Measurements from ENCODE around the gene KIAA1614. TPM values are rescaled to one million over a fixed set of nuclear protein-coding genes. Genes with fewer than 3 reads are reported as not detected.

KIAA1614 gene
- polyA plus RNA-seq, 1 of the 3 experiments (the other 2 are of a cell fraction): 1.1 TPM

DNA sequence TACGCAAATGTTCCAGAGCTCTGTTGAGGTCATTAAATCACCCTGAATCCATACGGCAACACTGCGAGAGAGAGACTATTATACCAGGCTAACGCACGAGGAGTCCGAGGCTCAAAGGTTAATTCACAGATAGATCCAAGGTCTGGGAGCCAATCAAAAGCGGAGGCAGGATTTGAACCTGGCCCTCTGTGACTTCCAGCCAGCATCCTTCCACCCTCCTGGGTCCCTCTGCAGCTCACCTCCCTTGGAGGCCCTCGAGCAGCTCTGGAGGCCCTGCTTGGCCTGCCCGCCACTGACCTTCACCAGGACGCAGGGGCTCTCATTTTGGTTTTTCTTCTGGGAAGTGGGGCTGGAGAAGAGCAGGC, 42.1 kb downstream of the KIAA1614 start:
- Histone ChIP-seq H3K36me3 (replicated peaks in 1 of 2; ENCODE audit: control insufficient read depth in 1 of 2, insufficient read depth in 2 of 2, low read length in 1 of 2) (peaks cover 4 to 39% of the 10 kb centered on the region in 2 experiments), H3K4me2 (no peak overlapping the region), H3K4me1 (ENCODE audit: control insufficient read depth in 1 of 2, insufficient read depth in 2 of 2, low read depth in 1 of 2, low read length in 1 of 2) (peaks cover 0 to 9% of the 10 kb centered on the region in 2 experiments; a peak in 1 of 4 replicates), H3K9ac (no peak overlapping the region), H3F3A (replicated peaks; ENCODE audit: insufficient read depth) (no peaks in the 10 kb centered on the region), H3K9me3 (no peaks in the 10 kb centered on the region), H4K20me1 (ENCODE audit: insufficient read depth) (no peaks in the 10 kb centered on the region), H3K9me2 (no peaks in the 10 kb centered on the region), H2AFZ (ENCODE audit: low read depth) (no peak overlapping the region), H3K4me3 (ENCODE audit: low read depth in 2 of 2, low read length in 1 of 2) (no peak overlapping the region), H3K27me3 (ENCODE audit: insufficient read depth) (no peaks in the 10 kb centered on the region), H3K79me2 (ENCODE audit: insufficient read depth) (no peaks in the 10 kb centered on the region), H3K27ac (ENCODE audit: low read depth in 2 of 2, low read length in 1 of 2) (no peak overlapping the region)
- ChIA-PET POLR2A (no interaction called here), CTCF (interaction anchor here (0.9 to 1.4 kb wide), 3 partner anchors 11 to 188 kb away, joined by 3 to 4 read pairs (median 3); no protein-coding TSS in a partner anchor)
- TF ChIP-seq MXI1 (IDR thresholded peaks at IDR 0.05; ENCODE audit: low read depth, low read length): no peak
- TF ChIP-seq CHD2 (IDR thresholded peaks at IDR 0.05; ENCODE audit: low read length, partially characterized antibody): no peak
- no peak for TF ChIP-seq FOXJ3 (CRISPR knock-in tag; IDR thresholded peaks at IDR 0.05)
- TF ChIP-seq YY1 (IDR thresholded peaks at IDR 0.05; ENCODE audit: low read depth): no peak
- TF ChIP-seq, protein P1, sequence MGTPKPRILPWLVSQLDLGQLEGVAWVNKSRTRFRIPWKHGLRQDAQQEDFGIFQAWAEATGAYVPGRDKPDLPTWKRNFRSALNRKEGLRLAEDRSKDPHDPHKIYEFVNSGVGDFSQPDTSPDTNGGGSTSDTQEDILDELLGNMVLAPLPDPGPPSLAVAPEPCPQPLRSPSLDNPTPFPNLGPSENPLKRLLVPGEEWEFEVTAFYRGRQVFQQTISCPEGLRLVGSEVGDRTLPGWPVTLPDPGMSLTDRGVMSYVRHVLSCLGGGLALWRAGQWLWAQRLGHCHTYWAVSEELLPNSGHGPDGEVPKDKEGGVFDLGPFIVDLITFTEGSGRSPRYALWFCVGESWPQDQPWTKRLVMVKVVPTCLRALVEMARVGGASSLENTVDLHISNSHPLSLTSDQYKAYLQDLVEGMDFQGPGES (IDR thresholded peaks at IDR 0.05; ENCODE audit: low read depth, low read length): no peak
- no peak for TF ChIP-seq TCF12 (IDR thresholded peaks at IDR 0.05)
- TF ChIP-seq, protein P2, sequence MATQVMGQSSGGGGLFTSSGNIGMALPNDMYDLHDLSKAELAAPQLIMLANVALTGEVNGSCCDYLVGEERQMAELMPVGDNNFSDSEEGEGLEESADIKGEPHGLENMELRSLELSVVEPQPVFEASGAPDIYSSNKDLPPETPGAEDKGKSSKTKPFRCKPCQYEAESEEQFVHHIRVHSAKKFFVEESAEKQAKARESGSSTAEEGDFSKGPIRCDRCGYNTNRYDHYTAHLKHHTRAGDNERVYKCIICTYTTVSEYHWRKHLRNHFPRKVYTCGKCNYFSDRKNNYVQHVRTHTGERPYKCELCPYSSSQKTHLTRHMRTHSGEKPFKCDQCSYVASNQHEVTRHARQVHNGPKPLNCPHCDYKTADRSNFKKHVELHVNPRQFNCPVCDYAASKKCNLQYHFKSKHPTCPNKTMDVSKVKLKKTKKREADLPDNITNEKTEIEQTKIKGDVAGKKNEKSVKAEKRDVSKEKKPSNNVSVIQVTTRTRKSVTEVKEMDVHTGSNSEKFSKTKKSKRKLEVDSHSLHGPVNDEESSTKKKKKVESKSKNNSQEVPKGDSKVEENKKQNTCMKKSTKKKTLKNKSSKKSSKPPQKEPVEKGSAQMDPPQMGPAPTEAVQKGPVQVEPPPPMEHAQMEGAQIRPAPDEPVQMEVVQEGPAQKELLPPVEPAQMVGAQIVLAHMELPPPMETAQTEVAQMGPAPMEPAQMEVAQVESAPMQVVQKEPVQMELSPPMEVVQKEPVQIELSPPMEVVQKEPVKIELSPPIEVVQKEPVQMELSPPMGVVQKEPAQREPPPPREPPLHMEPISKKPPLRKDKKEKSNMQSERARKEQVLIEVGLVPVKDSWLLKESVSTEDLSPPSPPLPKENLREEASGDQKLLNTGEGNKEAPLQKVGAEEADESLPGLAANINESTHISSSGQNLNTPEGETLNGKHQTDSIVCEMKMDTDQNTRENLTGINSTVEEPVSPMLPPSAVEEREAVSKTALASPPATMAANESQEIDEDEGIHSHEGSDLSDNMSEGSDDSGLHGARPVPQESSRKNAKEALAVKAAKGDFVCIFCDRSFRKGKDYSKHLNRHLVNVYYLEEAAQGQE (IDR thresholded peaks at IDR 0.05; ENCODE audit: low read depth, low read length): no peak
- TF ChIP-seq POLR2AphosphoS5 (IDR thresholded peaks at IDR 0.05; ENCODE audit: low read depth, low read length): no peak
- TF ChIP-seq EZH2phosphoT487 (IDR thresholded peaks at IDR 0.05; ENCODE audit: borderline replicate concordance, low read depth): no peak
- TF ChIP-seq FOXM1 (IDR thresholded peaks at IDR 0.05; ENCODE audit: low read depth): no peak
- no peak for TF ChIP-seq FOSL2 (IDR thresholded peaks at IDR 0.05; ENCODE audit: borderline replicate concordance, low read depth)
- TF ChIP-seq GABPA (IDR thresholded peaks at IDR 0.05; ENCODE audit: low read depth): no peak
- no peak for TF ChIP-seq JUND (IDR thresholded peaks at IDR 0.05)
- no peak for TF ChIP-seq MEF2A (IDR thresholded peaks at IDR 0.05; ENCODE audit: borderline replicate concordance, low read depth)
- TF ChIP-seq, protein P3, sequence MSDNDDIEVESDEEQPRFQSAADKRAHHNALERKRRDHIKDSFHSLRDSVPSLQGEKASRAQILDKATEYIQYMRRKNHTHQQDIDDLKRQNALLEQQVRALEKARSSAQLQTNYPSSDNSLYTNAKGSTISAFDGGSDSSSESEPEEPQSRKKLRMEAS (IDR thresholded peaks at IDR 0.05; ENCODE audit: low read depth): no peak
- TF ChIP-seq SMC3 (IDR thresholded peaks at IDR 0.05; ENCODE audit: low read depth, low read length): no peak
- TF ChIP-seq EP300 (IDR thresholded peaks at IDR 0.05; ENCODE audit: borderline replicate concordance in 1 of 2, low read depth in 1 of 2, low read length in 1 of 2): no peak
- TF ChIP-seq RAD21 (IDR thresholded peaks at IDR 0.05; ENCODE audit: low read length): no peak
- no peak for TF ChIP-seq TAF1 (IDR thresholded peaks at IDR 0.05; ENCODE audit: borderline replicate concordance, low read depth, low read length)
- 94% methylated on average over 10 of the region's 10 CpGs for WGBS (ENCODE audit: low lambda C conversion rate)
- no peak for DNase-seq
